ENCODE results near the gene CECR2.
"Not testable (repeated sequence)": the region's sequence is repeated elsewhere in the genome, so short reads cannot be mapped to it uniquely, and the experiment has no call there.

The CECR2 gene

GRCh38 chr22:17407643-17408042, 38.4 kb downstream of the CECR2 start:
- DNase-seq = no peak

GRCh38 chr22:17410576-17410975, 41.3 kb downstream of the CECR2 start:
- no peak for DNase-seq

- no peak for DNase-seq
Measured at GRCh38 chr22:17411213-17411612, 42.0 kb downstream of the CECR2 start.

GRCh38 chr22:17412232-17412631, 43.0 kb downstream of the CECR2 start:
- DNase-seq = no peak

GRCh38 chr22:17418890-17419324, 49.6 kb downstream of the CECR2 start:
- no peak for DNase-seq

- DNase-seq = no peak
Measured at GRCh38 chr22:17419348-17419747, 50.1 kb downstream of the CECR2 start.

- no peak for DNase-seq
Measured at GRCh38 chr22:17422736-17423343, 53.6 kb downstream of the CECR2 start.

GRCh38 chr22:17423616-17424015, 54.4 kb downstream of the CECR2 start:
- no peak for DNase-seq

GRCh38 chr22:17427528-17427927, 58.3 kb downstream of the CECR2 start:
- not testable (repeated sequence) for DNase-seq

- no peak for DNase-seq
Measured at GRCh38 chr22:17429516-17429915, 60.3 kb downstream of the CECR2 start.

GRCh38 chr22:17430412-17430811, 61.2 kb downstream of the CECR2 start:
- no peak for DNase-seq

- DNase-seq = no peak
Measured at GRCh38 chr22:17431179-17431578, 61.9 kb downstream of the CECR2 start.

- DNase-seq = no peak
Measured at GRCh38 chr22:17434856-17435255, 65.6 kb downstream of the CECR2 start.

- DNase-seq = no peak
Measured at GRCh38 chr22:17435375-17435774, 66.1 kb downstream of the CECR2 start.

GRCh38 chr22:17436382-17436980, 67.2 kb downstream of the CECR2 start:
- DNase-seq = no peak

GRCh38 chr22:17436981-17437412, 67.7 kb downstream of the CECR2 start:
- no peak for DNase-seq

- DNase-seq = no peak
Measured at GRCh38 chr22:17438026-17438425, 68.8 kb downstream of the CECR2 start.

- no peak for DNase-seq
Measured at GRCh38 chr22:17441326-17441725, 72.1 kb downstream of the CECR2 start.

- no peak for DNase-seq
Measured at GRCh38 chr22:17443405-17444203, 74.3 kb downstream of the CECR2 start.

- no peak for DNase-seq
Measured at GRCh38 chr22:17444204-17444504, 74.9 kb downstream of the CECR2 start.

GRCh38 chr22:17446698-17447097, 77.4 kb downstream of the CECR2 start:
- no peak for DNase-seq

GRCh38 chr22:17451316-17451715, 82.1 kb downstream of the CECR2 start:
- DNase-seq = no peak

- DNase-seq = no peak
Measured at GRCh38 chr22:17460895-17461294, 91.6 kb downstream of the CECR2 start.

- no peak for DNase-seq
Measured at GRCh38 chr22:17470880-17471500, 101.7 kb downstream of the CECR2 start.
